Effector CD4-positive, alpha-beta T cell (primary cell): ENCODE measurements around the gene LRRC46.

ENCODE experiments used
- DNase-seq: peaks from one replicate; pipeline ENCODE4 v3.0.0-alpha.2; 2020

Gene LRRC46

GRCh38 chr17:47879028-47879585, 47.6 kb downstream of the LRRC46 start:
- DNase-seq, result no peak

- DNase-seq, result no peak
Observed at GRCh38 chr17:47879776-47880454, 48.4 kb downstream of the LRRC46 start.

GRCh38 chr17:47882247-47882646, 50.8 kb downstream of the LRRC46 start:
- no peak for DNase-seq

GRCh38 chr17:47882695-47883588, 51.5 kb downstream of the LRRC46 start:
- no peak for DNase-seq

- no peak for DNase-seq
Observed at GRCh38 chr17:47883589-47884426, 52.3 kb downstream of the LRRC46 start.

- DNase-seq, result no peak
Observed at GRCh38 chr17:47884427-47884740, 52.9 kb downstream of the LRRC46 start.

GRCh38 chr17:47884905-47885730, 53.6 kb downstream of the LRRC46 start:
- no peak for DNase-seq
